Suppressor macrophage (primary cell): ENCODE data around the gene ANTXR2.

Source experiments
- DNase-seq, 4 experiments: peaks; one replicate each; pipeline ENCODE4 v3.0.0-alpha.2; 2020 to 2022

The ANTXR2 gene

DNA sequence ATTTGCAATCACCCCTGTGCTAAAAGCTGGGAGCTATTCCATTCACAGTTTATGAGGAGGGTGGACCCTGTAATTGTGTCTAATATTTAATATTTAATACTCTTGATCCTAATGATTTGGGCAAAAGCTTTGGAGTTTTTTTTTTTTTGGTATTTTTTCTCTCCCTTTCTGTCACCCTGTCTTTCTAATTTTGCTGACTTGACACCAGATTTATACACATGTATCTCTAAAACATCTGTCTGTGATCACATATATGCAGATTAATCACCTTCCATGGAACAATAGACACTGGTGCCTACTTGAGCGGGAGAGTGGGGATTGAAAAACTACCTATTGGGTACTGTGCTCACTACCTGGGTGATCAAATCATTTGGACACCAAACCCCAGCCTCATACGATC is 18.7 kb upstream of the ANTXR2 start:
- DNase-seq = no peak

DNA sequence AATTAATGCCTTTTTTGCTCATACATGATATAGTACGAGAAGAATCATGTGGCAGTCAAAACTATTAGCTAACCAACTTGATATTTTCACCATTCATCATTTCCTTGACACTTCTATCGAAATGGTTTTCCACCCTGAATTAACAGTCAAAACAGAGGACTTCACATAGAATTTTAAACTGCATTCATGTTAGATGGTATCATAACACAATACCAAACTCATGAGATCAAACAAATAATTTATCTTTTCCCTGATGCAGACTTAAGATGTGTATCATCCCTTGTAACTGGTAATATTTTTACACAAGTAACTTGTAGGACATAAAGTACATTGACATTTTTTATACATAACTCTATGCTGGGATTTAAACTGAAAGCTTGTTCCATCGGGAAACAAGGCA is 18.2 kb upstream of the ANTXR2 start:
- no peak for DNase-seq

GRCh38 chr4:80090090-80090489 is 17.1 kb upstream of the ANTXR2 start:
- DNase-seq = peak in 1 of 4 experiments; percentile 20

- no peak for DNase-seq
These were observed 15.4 kb upstream of the ANTXR2 start for GRCh38 chr4:80088471-80088870.

GRCh38 chr4:80086296-80086695 is 13.3 kb upstream of the ANTXR2 start:
- DNase-seq = no peak

- no peak for DNase-seq
These were observed 12.1 kb upstream of the ANTXR2 start for GRCh38 chr4:80085081-80085480.

DNA sequence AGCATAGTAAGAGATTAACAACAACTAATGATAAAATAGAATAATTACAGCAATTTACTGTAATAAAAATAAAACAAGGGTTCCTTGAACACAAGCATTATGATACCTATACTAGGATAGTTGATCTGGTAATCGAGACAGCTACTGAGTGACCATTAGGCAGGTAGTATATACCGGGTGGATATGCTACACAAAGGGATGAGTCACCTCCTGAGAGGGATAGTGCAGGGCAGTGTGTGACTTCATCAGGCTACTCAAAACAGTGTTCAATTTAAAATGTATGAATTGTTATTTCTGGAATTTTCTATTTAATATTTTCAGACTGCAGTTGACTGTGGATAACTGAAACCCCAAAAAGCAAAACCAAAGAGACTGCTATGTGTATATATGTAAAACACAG is 9.7 kb upstream of the ANTXR2 start:
- DNase-seq = no peak

GRCh38 chr4:80081566-80081965 is 8.5 kb upstream of the ANTXR2 start:
- DNase-seq = no peak

- DNase-seq = peak; percentile 41 to 70 (median 61)
These were observed 6.4 kb upstream of the ANTXR2 start for GRCh38 chr4:80079255-80079923.

- no peak for DNase-seq
These were observed 5.5 kb upstream of the ANTXR2 start for GRCh38 chr4:80078346-80079092.

GRCh38 chr4:80077639-80078038 is 4.6 kb upstream of the ANTXR2 start:
- DNase-seq = peak; percentile 21 to 75 (median 42)

DNA sequence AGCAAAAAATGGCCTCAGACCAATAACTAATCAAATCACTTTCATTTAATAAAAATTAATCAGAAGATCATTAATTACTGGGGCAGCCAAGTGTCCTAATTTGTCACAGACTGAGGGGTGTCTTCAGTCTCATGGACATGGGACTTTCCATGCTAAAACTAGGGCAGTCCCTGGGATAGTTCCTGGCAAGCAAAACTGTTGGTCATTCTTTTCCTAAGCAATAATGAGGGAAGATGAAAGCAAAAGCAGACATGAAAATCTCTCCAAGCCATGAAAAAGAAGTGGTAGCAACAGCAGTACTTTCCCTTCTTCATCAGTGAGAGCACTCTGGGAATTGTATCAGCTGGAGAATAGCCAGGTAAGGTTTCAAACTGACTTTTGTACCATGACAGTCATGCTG is 3.7 kb upstream of the ANTXR2 start:
- no peak for DNase-seq

- peak in 3 of 4 experiments; percentile 13 to 70 (median 65) for DNase-seq
These were observed 3.1 kb upstream of the ANTXR2 start for GRCh38 chr4:80075995-80076675.

DNA sequence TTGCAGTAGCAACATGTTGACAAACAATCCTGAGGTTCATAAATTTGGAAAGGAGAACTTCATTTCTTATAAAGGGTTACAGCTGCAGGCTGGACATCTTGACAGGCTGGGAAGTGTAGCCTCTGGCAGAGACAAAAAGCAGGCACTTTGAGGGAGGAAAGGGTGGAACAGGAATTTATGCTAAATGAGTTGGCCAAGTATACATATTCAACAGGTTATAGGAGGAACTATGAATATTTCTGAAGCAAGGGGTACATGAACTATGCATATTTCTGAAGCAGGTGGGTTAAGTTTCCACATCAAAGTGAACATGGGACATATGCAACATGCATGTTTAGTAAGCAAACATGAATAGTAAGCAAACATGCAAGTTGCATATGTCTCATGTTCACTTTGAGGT is 1.6 kb upstream of the ANTXR2 start:
- DNase-seq = peak in 3 of 4 experiments; percentile 23 to 46 (median 43)

DNA sequence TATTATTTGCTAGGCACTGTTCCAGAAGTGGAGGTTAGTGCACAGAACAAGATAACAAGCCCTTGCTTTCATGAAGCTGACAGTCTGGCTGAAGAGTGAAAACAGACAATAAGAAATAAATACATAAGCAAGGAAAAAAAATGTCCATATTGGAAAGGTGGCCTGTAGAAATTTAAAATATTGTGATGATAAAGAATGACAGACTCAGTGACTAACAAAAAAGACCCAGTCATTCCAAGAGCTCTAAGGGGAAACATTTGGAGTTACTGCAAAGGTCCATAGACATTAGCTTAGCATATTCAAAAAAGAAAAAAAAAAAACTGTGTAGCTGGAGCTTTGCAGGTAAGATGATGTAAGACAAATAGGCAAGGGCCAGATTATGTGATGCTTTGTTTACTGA is 1.0 kb upstream of the ANTXR2 start:
- no peak for DNase-seq

GRCh38 chr4:80073473-80074008 is 512 bp upstream of the ANTXR2 start:
- peak in 2 of 4 experiments; percentile 35 to 61 for DNase-seq

DNA sequence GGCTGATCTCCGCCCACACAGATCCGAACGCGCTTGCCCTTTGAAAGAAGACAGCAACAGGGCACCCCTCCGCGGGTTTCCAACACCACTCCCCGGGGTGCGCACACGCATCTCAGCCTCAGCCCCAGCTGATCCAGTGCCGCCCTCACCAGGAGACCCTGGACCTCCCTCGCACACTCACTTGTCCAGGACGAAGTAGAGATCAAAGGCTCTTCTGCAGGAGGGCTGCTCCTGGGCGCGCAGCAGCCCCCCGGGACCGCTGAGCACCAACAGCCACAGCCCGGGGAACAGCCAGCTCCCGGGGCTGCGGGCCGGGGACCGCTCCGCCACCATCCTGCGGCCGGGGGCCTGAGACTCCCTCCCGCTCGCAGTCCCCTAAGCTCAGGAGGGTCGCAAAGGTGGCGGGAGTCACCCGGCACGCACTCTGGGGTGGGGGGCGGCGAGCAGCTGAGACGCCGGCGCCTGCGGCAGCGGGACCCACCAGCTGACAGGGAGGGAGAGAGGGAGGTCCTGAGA is 743 bp downstream of the ANTXR2 start:
- DNase-seq = peak; percentile 50 to 73 (median 62)

DNA sequence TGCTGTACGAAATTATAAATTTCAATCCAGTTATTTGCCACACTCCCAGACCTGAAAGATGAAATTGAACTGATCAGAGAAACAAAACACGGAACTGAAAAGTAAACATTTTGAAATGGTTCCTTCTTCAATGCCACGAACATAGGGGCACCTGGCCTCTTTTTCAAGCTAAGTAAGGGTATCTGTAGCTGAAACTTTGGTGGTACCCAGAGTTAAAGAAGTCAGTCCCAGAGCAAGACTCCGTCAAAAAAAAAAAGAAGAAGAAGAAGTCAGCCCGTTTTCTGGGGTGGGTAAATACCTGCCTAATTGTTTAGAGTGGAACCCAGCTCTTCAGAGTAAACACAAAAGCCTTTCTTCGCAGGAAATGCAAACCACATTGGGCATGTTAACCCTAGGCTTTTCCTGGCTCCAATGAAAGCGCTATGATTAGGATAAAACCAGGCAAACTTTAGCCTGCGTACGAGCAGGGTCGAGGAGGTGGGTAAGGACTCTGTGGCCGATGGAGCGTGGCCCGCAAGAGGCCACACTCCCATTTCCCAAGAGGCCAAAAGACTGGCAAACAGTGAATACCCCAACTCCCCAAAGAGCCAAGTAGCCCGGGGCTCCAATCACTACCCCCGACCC is 1.3 kb downstream of the ANTXR2 start:
- DNase-seq = peak in 1 of 4 experiments; percentile 15

GRCh38 chr4:80070880-80071603 is 2.0 kb downstream of the ANTXR2 start:
- DNase-seq = peak in 1 of 4 experiments; percentile 16

DNA sequence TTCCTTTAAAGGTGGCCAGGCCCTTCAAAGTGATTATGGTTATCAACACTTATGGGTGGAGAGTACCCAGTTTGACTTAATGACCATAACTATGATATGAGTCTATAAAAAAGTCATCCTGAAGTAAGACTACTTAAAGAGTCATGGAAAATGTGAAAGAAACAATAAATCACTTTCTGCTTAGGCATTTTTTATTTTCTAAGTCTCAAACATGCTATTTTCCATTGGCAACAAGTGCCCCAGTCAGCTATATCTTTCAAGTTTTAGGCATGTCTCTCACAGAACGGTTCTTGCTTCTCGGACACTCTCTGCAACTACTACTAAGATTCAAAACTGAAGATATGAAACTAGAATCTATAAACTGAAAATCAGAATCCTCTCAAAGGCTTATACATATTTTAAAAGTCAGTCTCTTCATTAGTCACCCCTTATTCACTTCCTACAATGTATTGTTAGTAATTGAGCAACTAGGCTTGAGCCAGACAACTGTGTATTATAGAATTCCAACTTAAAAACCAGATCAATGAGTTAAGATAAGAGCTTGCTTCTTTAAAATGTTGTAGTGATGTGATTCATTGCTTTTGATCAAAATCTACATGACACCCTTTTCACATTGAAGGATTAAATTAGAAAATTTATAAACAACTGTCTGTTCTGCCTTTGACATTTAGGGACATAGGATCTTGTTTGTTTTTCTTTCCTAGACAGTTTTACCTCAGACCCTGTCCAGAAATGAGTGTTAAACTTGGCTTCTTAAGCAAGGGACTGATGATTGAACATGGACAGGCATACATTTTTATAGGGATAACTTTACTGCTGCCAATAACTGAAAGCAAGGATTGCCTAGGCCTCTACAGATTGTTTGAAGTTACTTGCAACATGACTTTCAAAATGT is 2.9 kb downstream of the ANTXR2 start:
- peak in 1 of 4 experiments; percentile 44 for DNase-seq
